Activated CD8-positive, alpha-beta memory T cell treated with anti-CD3 and anti-CD28 coated beads for 1 hour (primary cell): ENCODE measurements around the gene RAB44.
"Not testable (repeated sequence)": the region's sequence is repeated elsewhere in the genome, so short reads cannot be mapped to it uniquely, and the experiment has no call there.

Experiments
- DNase-seq, 2 donors: peaks; one replicate each; pipeline ENCODE4 v3.0.0-alpha.2; 2020; ENCODE audit warnings: low read depth in 1 of 2; ENCODE audit errors: extremely low read depth in 1 of 2

RAB44 gene

GRCh38 chr6:36703982-36704381, 6.4 kb downstream of the RAB44 start:
- DNase-seq = no peak

DNA sequence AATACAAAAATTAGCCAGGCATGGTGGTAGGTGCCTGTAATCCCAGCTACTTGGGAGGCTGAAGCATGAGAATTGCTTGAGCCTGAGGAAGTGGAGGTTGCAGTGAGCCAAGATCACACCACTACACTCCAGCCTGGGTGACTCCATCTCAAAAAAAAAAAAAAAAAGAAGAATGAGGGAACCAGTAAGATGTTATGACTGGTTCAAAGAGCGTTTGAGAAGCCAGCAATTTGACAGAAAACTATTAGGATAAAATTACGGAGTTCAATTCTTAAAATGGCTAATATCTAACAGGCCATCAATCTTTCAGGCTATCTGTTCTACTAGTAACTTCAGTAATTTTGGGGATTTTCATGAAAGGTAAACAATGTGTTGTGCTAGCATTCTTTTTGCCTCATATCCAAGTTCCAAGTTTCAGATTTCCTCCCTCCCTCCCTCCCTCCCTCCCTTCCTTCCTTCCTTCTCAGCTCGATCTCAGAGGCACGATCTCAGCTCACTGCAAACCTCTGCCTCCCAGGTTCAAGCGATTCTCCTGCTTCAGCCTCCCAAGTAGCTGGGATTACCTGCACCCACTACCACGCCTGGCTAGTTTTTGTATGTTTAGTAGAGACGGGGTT, 7.4 kb downstream of the RAB44 start:
- DNase-seq = not testable (repeated sequence)

- no peak for DNase-seq
Observed at GRCh38 chr6:36706339-36706738, 8.7 kb downstream of the RAB44 start.

DNA sequence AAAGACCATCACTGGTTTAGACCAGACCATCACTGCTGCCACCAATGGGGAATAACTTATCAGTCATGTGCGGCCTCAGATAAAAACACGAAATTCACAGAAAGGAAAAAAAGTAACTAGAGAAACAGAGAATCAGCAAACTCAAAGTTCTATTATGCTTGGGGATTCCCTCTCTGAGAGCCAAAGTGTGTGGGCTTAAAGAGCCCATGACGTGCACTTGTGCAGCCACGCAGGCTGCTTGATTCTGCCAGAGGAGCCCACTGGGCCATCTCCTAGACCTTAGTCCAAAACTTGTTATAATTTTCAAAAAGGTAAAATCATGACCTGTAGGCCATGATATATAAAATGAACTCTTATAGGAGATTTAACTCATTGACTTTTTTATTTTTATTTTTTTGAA, 15.2 kb downstream of the RAB44 start:
- DNase-seq = no peak

GRCh38 chr6:36713846-36714245, 16.2 kb downstream of the RAB44 start:
- no peak for DNase-seq

DNA sequence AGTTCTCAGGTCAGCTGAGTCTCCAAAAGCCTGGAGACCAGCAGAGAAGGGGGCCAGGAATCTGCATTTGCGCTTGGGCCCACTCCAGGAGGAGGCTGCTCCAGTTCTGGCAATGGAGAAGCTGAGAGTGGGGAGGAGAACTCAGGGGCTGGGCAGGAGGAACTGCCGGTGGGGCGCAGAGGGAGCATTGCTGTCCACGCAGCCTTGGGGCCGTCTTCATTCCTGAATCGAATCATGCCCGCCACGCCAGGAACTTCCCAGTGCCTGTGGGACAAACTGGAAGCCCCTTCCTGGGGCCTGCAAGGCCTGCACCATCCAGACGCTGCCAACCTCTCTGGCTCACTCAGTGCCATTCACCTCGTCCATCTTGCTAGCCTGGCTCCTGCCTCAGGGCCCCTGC, 16.9 kb downstream of the RAB44 start:
- no peak for DNase-seq

DNA sequence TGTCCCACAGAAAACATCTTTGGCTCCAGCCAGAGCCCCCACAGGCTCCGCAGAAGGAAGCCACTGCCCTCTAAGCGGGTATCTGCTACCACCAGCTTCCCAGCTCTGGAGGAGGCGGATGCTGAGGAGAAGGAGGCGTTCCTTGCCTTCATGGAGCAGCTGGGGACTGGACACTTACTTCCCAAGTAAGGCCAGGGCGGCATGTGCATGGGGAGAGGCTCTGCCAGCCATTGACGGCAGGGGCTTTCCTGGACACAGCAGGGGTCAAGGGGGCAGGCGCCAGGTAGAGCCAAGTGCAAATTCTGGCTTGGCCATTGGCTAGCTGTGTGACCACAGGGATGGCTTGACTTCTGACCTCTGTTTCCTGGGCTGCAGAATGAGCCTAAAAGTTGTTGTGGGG, 17.8 kb downstream of the RAB44 start:
- no peak for DNase-seq

DNA sequence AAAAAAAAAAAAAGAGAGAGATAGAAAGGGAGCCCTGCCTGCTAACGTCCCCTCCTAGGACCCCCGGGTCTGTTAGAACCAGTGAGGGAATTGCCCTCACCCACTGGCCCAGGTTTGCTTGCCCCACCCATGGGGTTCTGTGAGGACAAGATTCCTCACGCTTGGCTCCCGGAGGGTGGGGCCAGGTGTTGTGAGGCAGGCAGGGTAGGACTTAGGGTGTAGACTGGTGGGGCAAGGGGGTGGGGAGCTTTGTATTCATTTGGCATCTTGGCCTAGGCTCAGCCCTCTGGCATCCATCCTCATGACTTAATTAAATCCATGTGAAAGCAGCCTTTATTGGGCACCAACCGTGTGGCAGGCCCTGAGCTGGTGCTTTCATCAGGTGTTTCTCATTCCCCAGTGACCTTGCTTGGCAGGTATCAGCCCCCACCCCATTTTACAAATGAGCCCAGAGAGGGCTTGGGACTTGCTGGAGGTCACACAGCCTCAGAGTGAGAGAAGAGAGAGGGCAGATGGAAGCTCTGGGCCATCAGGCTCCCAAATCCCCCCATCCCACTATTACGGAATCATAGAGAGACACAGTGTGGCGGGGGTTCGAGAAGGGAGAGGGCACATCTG, 19.0 kb downstream of the RAB44 start:
- DNase-seq = no peak

GRCh38 chr6:36717231-36717825, 19.7 kb downstream of the RAB44 start:
- no peak for DNase-seq

GRCh38 chr6:36717871-36718540, 20.4 kb downstream of the RAB44 start:
- DNase-seq = no peak

- no peak for DNase-seq
Observed at GRCh38 chr6:36718560-36718959, 20.9 kb downstream of the RAB44 start.

GRCh38 chr6:36719126-36719525, 21.5 kb downstream of the RAB44 start:
- no peak for DNase-seq

DNA sequence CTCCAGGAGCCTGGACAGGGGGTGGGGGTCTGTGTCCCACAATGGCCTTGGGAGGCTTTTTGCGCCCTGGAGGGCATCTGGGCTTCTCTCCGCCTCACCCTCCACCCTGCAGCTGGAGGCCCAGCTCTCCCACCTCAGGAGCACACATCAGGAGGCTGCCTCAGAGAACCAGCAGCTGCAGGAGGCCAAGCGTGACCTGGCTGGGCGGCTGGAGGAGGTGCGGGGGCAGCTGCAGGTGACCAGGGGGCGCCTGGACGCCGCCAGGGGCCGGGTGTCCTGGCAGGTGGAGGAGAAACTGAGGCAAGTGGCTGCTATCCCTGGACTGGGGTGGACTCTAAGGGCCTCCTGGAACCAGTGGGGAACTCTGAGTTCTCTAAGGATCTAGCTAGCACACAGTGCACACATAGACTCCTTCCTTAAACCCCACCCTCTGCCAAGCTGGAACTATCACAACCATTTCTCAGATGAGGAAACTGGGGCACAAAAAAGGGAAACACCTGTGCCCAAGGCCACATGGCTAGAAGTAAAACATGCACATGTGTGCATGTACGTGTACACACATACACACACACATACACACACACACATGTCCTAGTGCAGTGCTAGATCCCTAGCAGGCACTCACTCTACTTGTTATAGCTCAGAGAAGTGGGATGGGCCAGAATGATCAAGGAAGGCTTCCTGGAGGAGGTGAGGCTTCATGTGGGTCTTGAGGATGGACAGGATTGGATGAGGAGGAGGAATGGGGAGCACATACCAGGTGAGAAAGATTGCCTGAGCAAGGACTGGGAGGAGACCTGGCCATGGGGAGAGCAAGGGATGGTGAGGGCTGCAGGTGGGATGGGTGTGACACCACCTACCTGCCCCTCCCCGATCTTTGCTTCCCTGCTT, 22.9 kb downstream of the RAB44 start:
- DNase-seq = no peak

DNA sequence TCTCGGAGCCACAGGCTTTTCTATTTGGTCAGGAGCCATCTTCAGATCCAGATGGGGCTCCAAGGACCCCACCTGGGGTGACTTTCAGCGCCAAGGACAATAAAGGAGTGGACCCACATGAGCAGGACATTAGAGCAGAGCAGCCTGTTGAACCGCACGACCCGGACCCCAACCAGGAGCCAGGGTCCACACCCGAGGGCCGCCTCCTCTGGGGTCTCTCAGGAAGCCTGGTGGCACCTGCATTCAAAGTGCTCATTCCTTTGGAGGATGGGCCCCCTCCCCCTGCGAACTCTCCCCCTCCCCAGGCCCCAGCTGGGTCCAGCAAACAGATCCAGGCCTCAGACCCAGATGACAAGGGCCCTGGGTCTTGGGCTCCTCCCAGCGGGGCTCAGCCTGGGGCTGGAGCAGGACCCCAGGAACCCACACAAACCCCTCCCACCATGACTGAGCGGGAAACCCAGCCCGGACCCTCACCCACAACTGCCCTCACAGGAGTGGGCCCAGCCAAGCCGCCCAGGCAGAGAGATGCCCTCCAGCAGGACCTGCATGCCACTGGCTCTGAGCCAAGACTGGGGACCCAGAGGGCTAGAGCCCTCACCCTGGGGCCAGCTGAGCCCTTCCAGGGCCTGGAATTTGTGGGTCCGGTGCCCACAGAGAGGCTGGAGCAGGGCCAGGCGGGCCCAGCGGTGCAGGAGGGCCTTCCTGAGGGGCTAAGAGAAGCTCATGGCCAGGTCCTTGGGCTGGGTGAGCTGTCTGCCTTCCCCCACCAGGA, 23.9 kb downstream of the RAB44 start:
- no peak for DNase-seq

DNA sequence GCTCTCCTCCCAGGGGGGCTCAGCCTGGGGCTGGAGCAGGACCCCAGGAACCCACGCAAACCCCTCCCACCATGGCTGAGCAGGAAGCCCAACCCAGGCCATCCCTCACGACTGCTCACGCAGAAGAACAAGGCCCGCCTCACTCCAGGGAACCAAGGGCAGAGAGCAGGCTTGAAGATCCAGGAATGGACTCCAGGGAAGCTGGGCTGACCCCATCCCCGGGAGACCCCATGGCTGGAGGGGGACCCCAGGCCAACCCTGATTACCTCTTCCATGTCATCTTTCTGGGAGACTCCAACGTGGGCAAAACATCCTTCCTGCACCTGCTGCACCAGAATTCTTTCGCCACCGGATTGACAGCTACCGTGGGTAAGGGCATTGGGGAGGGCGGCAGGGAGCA, 24.7 kb downstream of the RAB44 start:
- no peak for DNase-seq

DNA sequence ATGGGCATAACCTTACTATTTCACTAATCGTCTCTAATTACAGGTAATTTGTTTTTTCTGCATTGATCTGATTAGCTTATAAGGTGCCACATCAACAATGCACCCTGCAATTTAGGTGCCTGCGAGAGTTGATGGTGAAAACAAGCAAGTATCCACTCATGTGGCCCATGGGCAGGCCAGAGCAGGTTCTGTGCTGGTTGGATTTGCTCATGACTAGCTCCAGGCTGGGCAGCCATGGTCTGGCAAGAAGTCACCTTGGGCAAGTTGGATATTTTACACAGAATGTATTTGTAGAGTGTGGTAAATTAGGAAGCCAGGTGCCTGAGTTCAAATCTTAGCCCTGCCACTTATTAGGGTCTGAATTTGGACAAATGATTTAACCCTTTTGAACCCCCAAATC, 25.3 kb downstream of the RAB44 start:
- no peak for DNase-seq

GRCh38 chr6:36723992-36724391, 26.4 kb downstream of the RAB44 start:
- not testable (repeated sequence) for DNase-seq

GRCh38 chr6:36724514-36725390, 27.1 kb downstream of the RAB44 start:
- peak in 1 of 2 donors; percentile 17 for DNase-seq

DNA sequence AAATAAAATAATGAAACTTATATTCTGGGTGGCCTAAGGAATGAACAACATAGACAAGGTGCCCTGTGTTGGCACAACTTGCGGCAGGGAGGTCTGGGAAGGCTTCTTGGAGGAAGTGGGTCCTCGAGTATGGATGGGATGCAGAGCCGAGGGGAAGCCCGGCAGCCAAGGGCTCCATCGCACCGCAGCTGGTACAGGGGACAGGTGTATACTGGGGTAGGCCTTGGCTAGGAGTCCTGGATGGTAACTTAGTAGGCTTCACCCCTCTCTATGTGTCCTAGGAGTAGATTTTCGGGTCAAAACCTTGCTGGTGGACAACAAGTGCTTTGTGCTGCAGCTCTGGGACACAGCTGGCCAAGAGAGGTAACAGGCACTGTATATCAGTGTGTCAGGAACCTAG, 28.0 kb downstream of the RAB44 start:
- no peak for DNase-seq
